ENCODE data around the gene UAP1L1. TPM values are rescaled to one million over a fixed set of nuclear protein-coding genes. Genes with fewer than 3 reads are reported as not detected.
"Not testable (repeated sequence)": the region's sequence is repeated elsewhere in the genome, so short reads cannot be mapped to it uniquely, and the experiment has no call there.

Gene UAP1L1
- total RNA-seq, 2 donors from 2014 or later, result 13.0 to 18.2 TPM

DNA sequence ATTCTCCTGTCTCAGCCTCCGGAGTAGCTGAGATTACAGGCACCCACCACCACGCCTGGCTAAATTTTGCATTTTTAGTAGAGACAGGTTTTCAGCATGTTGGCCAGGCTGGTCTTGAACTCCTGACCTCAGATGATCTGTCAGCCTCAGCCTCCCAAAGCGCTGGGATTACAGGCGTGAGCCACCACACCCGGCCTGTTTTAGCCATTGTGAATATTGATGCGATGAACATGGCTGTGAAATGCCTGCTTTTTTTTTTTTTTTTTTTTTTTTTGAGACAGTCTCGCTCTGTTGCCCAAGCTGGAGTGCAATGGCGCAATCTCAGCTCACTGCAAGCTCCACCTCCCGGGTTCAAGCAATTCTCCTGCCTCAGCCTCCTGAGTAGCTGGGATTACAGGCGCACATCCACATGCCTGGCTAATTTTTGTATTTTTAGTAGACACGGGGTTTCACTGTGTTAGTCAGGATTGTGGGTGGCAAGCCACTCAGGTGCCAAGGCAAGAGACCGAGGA, 40.8 kb downstream of the UAP1L1 start:
- not testable (repeated sequence) for ATAC-seq, DNase-seq
- intact Hi-C loops (cut with DNase I, micrococcal nuclease), result loop anchor here in 1 of 2 donors (10.0 kb wide), 1 partner anchor 117 kb away; the partner anchor contains the start of gene SLC34A3

DNA sequence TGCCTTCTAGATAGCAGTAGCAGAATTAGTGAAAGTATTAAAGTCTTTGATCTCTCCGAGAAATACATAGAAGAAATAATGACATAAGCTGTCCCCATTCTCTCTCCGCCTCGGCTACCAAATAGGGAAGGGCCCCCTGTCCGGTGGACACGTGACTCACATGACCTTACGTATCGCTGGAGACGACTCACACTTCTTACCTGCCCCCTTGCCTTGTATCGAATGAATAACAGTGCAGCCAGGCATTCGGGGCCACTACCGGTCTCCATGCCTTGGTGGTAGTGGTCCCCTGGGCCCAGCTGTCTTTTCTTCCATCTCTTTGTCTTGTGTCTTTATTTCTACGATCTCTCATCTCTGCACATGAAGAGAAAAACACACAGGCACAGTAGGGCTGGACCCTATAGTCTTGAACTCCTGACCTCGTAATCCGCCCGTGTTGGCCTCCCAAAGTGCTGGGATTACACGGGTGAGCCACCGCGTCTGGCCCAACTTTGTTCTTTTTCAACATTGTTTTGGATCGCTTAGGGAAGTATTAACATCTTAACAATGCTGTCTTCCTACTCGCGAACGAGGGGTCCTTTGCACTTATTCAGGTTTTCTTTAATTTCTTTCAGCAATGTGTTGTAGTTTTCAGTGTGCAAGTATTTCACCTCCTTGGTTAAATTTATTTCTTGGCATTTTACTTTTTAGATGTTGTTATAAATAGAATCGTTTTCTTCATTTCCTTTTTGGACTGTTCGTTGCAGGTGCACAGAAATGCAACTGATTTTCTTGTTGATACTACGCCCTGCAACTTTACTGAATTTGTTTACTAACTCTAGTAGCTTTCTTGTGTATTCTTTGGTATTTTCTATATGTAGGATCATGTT, 44.8 kb downstream of the UAP1L1 start:
- DNase-seq, ATAC-seq: not testable (repeated sequence)
- intact Hi-C loops (cut with DNase I, micrococcal nuclease), result loop anchor here in 1 of 2 donors (5.0 kb wide), 1 partner anchor 105 kb away; the partner anchor contains the start of genes CYSRT1 and RNF224

DNA sequence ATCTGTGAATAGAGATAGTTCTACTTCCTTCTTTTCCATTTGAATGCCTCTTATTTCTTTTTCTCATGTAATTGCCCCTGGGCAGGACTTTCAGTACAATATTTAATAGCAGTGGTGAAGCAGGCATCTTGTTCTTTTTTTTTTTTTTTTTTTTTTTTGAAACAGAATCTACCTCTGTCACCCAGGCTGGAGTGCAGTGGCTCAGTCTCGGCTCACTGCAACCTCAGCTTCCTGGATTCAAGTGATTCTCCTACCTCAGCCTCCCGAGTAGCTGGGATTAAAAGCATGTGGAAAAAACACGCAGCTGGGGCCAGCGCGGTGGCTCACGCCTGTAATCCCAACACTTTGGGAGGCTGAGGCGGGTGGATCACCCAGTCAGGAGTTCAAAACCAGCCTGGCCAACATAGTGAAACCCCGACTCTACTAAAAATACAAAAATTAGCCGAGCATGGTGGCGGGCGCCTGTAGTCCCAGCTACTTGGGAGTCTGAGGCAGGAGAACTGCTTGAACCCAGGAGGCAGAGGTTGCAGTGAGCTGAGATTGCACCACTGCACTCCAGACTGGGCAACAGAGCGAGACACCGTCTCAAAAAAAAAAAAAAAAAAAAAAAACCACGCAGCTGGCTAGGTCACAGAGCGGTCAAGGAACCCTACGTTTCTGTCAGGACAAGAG, 45.6 kb downstream of the UAP1L1 start:
- not testable (repeated sequence) for DNase-seq, ATAC-seq
- intact Hi-C loops (cut with DNase I, micrococcal nuclease), result loop anchor here in 1 of 2 donors (5.0 kb wide), 1 partner anchor 104 kb away; the partner anchor contains the start of genes CYSRT1 and RNF224

DNA sequence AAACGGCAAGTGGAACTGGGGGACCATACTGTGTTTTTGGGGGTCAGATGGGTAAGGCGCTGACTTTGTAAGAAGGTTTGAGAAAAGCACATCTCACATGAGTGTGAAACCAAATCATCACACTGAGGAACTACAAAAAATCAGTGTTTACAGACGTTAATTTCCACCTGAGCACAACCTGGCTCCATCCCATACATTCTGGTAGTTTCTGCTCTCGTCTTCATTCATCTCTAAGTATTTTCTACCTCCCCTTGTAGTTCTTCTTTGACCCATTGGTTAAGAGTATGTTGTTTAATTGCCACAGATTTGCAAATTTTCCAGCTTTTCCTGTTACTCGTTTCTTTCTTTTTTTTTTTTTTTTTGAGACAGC, 46.1 kb downstream of the UAP1L1 start:
- intact Hi-C loops (cut with DNase I, micrococcal nuclease), result loop anchor here in 1 of 2 donors (5.0 kb wide), 1 partner anchor 104 kb away; the partner anchor contains the start of genes CYSRT1 and RNF224
- DNase-seq (no peak), ATAC-seq (no peak)

DNA sequence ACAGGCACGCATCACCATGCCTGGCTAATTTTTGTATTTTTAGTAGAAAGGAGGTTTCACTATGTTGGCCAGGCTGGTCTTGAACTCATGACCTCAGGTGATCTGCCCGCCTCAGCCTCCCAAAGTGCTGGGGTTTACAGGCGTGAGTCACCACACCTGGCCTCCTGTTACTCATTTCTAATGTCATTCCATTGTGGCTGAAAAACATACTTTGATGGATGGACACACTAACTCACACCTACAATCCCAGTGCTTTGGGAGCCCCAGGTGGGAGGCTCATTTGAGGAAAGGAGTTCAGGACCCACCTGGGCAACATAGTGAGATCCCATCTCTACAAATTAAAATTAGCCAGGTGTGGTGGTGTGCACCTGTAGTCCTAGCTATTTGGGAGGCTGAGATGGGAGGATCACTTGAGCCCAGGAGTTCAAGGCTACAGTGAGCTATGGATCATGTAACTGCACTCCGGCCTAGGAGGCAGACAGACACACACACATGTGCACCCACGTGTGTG, 46.7 kb downstream of the UAP1L1 start:
- not testable (repeated sequence) for DNase-seq, ATAC-seq
- intact Hi-C loops (cut with DNase I, micrococcal nuclease), result loop anchor here in 1 of 2 donors (5.0 kb wide), 1 partner anchor 103 kb away; the partner anchor contains the start of genes CYSRT1 and RNF224

DNA sequence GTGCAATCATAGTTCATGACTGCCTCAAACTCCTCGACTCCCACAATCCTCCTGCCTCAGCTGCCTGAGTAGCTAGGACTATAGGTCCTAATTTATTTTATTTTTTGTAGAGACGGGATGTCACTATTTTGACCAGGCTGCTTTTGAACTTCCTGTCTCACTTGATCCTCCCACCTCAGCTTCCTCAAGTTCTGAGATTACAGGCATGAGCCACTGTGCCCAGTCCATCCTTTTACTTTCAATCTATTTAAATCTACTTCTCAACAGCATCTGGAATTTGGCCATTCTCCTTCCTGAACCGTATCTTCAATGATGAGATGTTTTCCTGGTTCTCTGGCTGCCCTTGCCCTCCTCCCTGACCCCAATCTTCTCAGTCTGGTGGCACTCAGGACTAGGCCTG, 49.5 kb downstream of the UAP1L1 start:
- DNase-seq (no peak), ATAC-seq (no peak)
- intact Hi-C loops (cut with DNase I, micrococcal nuclease), result no loop called here

GRCh38 chr9:137127301-137128157, 50.2 kb downstream of the UAP1L1 start:
- ATAC-seq (no peak), DNase-seq (peak in 1 of 2 donors; percentile 35)
- intact Hi-C loops (cut with DNase I, micrococcal nuclease), result no loop called here

DNA sequence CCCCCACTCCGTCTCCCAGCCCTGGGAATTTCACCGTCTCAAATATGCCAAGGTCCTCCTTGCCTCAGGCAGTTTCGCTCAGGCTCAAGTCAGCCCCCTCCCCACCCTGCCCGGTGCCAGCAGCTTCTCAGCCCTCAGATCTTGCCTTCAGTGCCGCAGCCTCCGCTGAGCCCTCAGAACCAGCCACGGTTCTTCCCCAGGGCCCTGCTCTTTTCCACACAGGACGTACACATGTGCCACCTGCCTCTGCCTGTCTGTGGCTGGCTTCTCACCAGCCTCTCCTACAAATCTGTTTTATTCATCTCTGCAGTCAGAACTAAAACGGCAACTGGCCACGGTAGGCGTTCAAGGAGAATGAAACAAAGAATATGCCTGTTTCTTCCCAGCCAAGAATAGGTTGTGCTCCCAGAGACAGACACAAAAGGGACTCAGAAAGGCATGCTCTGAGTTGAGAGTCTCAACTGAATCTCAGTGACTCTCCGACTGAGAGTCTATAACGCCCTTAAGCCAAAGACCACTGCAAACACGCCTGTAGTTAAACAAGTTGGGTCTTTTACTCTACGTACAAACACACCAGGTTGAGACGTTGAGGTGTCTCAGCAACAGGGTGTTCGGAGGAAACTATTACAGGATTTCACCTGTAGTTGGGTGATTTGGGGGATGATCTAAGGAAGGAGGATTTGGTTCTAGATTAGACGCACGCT, 51.0 kb downstream of the UAP1L1 start:
- no peak for ATAC-seq
- intact Hi-C loops (cut with DNase I, micrococcal nuclease), result no loop called here

GRCh38 chr9:137128862-137129455, 51.6 kb downstream of the UAP1L1 start:
- peak; percentile 1 for ATAC-seq
- DNase-seq, result peak in 1 of 2 donors; percentile 26
- intact Hi-C loops (cut with DNase I, micrococcal nuclease), result no loop called here

More for the DNA sequence above, 51.0 kb downstream of the UAP1L1 start:
- DNase-seq, result no peak

DNA sequence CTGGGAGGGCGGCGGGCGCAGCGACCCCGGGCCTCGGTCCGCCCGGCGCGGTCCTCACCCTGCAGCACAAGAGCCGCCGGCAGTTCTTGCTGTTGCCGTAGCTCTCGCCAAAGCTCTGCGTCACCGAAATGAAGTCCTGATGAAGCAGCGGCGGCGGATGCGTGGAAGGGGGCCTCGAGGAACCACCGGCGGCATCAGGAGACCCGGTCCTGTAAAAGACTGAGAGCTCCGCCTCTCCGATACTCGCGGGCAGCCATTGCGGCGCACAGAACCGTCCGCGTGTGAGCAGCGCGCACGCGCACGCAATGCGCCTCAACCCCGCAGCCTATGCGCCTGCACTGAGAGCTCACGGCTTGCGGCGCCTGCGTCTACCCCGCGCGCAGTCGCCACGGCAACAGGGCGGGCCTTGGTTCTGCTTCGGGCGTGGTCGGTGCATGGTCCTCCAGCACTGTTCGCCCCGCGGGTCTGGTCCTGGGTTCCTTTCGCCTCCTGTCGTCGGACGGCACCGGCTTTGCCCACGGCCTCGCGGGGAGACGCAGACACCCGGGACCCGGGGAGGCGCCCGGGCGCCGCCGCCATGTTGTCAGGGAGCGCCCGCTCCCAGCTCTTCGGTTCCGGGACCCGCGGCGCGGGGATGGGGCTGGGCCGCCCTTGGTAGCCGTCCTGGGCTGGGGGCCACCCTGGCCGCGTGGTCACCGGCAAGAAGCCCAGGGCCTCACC, 52.3 kb downstream of the UAP1L1 start:
- ATAC-seq, result peak; percentile 99
- DNase-seq, result peak; percentile 86 to 90
- intact Hi-C loops (cut with DNase I, micrococcal nuclease), result no loop called here

- intact Hi-C loops (cut with DNase I, micrococcal nuclease), result no loop called here
- no peak for ATAC-seq
- DNase-seq, result no peak
Measured at GRCh38 chr9:137130176-137130755, 52.9 kb downstream of the UAP1L1 start.

Other genes starting within 250 kb of the UAP1L1 start
- 10 to 100 TPM; 10.4 to 11.1 TPM for gene AJM1, start 235.0 kb upstream of the UAP1L1 start, total RNA-seq
- 100 to 1,000 TPM; 109 to 154 TPM for gene PHPT1, start 228.1 kb upstream of the UAP1L1 start, total RNA-seq
- 10 to 100 TPM; 19.1 to 20.1 TPM for gene MAMDC4, start 225.2 kb upstream of the UAP1L1 start, total RNA-seq
- gene EDF1, start 211.2 kb upstream of the UAP1L1 start, total RNA-seq, result 100 to 1,000 TPM; 434 to 466 TPM
- gene TRAF2, start 191.0 kb upstream of the UAP1L1 start, total RNA-seq, result 10 to 100 TPM; 23.7 to 25.3 TPM
- gene FBXW5, start 132.8 kb upstream of the UAP1L1 start, total RNA-seq, result 100 to 1,000 TPM; 167 to 195 TPM
- 1 to 10 TPM; 3.9 to 8.3 TPM for gene C8G, start 132.3 kb upstream of the UAP1L1 start, total RNA-seq
- 10 to 100 TPM in 1 of 2 donors, 1 to 10 TPM in 1; 8.5 to 10.2 TPM for gene LCN12, start 125.2 kb upstream of the UAP1L1 start, total RNA-seq
- gene PTGDS, start 100.0 kb upstream of the UAP1L1 start, total RNA-seq, result 10 to 100 TPM in 1 of 2 donors, 1 to 10 TPM in 1; 8.7 to 36.9 TPM
- gene LCNL1, start 94.5 kb upstream of the UAP1L1 start, total RNA-seq, result under 1 TPM in 1 of 2 donors, not detected in 1; 0.06 TPM
- 10 to 100 TPM; 33.3 to 41.2 TPM for gene PAXX, start 85.1 kb upstream of the UAP1L1 start, total RNA-seq
- gene CLIC3, start 80.9 kb upstream of the UAP1L1 start, total RNA-seq, result 1 to 10 TPM; 3.2 to 3.8 TPM
- 10 to 100 TPM; 55.5 to 56.0 TPM for gene ABCA2, start 49.3 kb upstream of the UAP1L1 start, total RNA-seq
- not detected for gene FUT7, start 45.4 kb upstream of the UAP1L1 start, total RNA-seq
- 100 to 1,000 TPM; 170 to 204 TPM for gene NPDC1, start 31.3 kb upstream of the UAP1L1 start, total RNA-seq
- gene ENTPD2, start 23.5 kb upstream of the UAP1L1 start, total RNA-seq, result 10 to 100 TPM; 25.0 to 26.3 TPM
- 10 to 100 TPM; 10.3 to 16.8 TPM for gene SAPCD2, start 7.0 kb upstream of the UAP1L1 start, total RNA-seq
- gene MAN1B1, start 9.5 kb downstream of the UAP1L1 start, total RNA-seq, result 10 to 100 TPM; 50.0 to 53.5 TPM
- gene DPP7, start 37.2 kb downstream of the UAP1L1 start, total RNA-seq, result 10 to 100 TPM; 53.1 to 66.0 TPM
- gene GRIN1, start 61.6 kb downstream of the UAP1L1 start, total RNA-seq, result under 1 TPM; 0.46 to 0.47 TPM
- 10 to 100 TPM; 70.0 to 95.7 TPM for gene LRRC26, start 92.5 kb downstream of the UAP1L1 start, total RNA-seq
- gene TMEM210, start 94.5 kb downstream of the UAP1L1 start, total RNA-seq, result under 1 TPM; 0.67 to 0.70 TPM
- gene ANAPC2, start 111.0 kb downstream of the UAP1L1 start, total RNA-seq, result 10 to 100 TPM; 50.6 to 64.1 TPM
- gene SSNA1, start 111.2 kb downstream of the UAP1L1 start, total RNA-seq, result 10 to 100 TPM; 56.7 to 68.8 TPM
- gene TPRN, start 123.2 kb downstream of the UAP1L1 start, total RNA-seq, result 100 to 1,000 TPM; 134 to 154 TPM
- 10 to 100 TPM; 36.2 to 40.0 TPM for gene TMEM203, start 128.1 kb downstream of the UAP1L1 start, total RNA-seq
- gene NDOR1, start 128.2 kb downstream of the UAP1L1 start, total RNA-seq, result 10 to 100 TPM; 12.1 to 18.8 TPM
- gene RNF208, start 144.7 kb downstream of the UAP1L1 start, total RNA-seq, result 1 to 10 TPM; 5.1 to 9.7 TPM
- under 1 TPM; 0.43 to 0.47 TPM for gene CYSRT1, start 147.7 kb downstream of the UAP1L1 start, total RNA-seq
- gene RNF224, start 150.0 kb downstream of the UAP1L1 start, total RNA-seq, result not detected
- not detected for gene SLC34A3, start 153.4 kb downstream of the UAP1L1 start, total RNA-seq
- gene TUBB4B, start 163.8 kb downstream of the UAP1L1 start, total RNA-seq, result 100 to 1,000 TPM; 353 to 486 TPM
- not detected for gene STPG3, start 173.8 kb downstream of the UAP1L1 start, total RNA-seq
- gene NELFB, start 177.8 kb downstream of the UAP1L1 start, total RNA-seq, result 10 to 100 TPM; 61.6 to 70.3 TPM
- 10 to 100 TPM; 59.3 to 60.8 TPM for gene TOR4A, start 200.2 kb downstream of the UAP1L1 start, total RNA-seq
- gene NRARP, start 224.8 kb downstream of the UAP1L1 start, total RNA-seq, result 100 to 1,000 TPM; 163 to 181 TPM

Data from left colon (tissue), 2 donors.